ENCODE results near the gene EIF2AK3. TPM values are rescaled to one million over a fixed set of nuclear protein-coding genes. Genes with fewer than 3 reads are reported as not detected.
"Not testable (repeated sequence)": the region's sequence is repeated elsewhere in the genome, so short reads cannot be mapped to it uniquely, and the experiment has no call there.

Gene EIF2AK3
- total RNA-seq, 2 experiments from 2014 or later = 10.0 to 13.7 TPM

GRCh38 chr2:88657131-88657530 lies 29.9 kb upstream of the EIF2AK3 start:
- Mint-ChIP-seq H3K4me1 (ENCODE audit: low read depth) (no peaks in the 10 kb centered on the region), H3K27ac (no peak overlapping the region), H3K36me3 (ENCODE audit: low read depth) (no peaks in the 10 kb centered on the region), H3K9me3 (no peaks in the 10 kb centered on the region), H3K4me3 (no peak overlapping the region), H3K27me3 (ENCODE audit: low read depth) (no peaks in the 10 kb centered on the region)
- no peak for DNase-seq
- CTCF ChIA-PET = interaction anchor here (0.7 to 1.2 kb wide), 4 partner anchors 9 to 64 kb away, joined by 3 to 6 read pairs (median 3); partner anchors contain the start of gene EIF2AK3
- intact Hi-C loops (cut with micrococcal nuclease) = no loop called here

DNA sequence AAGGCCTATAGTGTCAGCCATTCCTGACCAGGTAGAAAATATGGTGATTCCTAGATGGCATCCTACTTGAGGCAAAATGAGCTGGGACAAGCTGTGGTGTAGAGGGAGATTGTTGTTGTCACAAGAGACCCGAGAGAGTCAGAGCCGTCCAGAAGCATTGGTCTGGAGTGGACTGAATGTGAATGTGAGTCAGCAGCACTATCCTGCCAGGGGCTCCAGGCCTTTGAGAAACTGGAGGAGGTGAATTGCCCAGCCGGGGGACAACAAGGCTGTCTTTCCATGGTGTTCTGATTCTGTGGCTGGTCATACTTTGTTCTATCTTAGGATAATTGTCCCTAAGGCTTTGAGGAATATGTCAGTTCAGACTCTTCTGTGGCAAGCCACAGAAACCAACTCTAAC lies 29.4 kb upstream of the EIF2AK3 start:
- intact Hi-C loops (cut with micrococcal nuclease) = no loop called here
- no peaks in the 10 kb centered on the region for H3K36me3 Mint-ChIP-seq (ENCODE audit: low read depth)

DNA sequence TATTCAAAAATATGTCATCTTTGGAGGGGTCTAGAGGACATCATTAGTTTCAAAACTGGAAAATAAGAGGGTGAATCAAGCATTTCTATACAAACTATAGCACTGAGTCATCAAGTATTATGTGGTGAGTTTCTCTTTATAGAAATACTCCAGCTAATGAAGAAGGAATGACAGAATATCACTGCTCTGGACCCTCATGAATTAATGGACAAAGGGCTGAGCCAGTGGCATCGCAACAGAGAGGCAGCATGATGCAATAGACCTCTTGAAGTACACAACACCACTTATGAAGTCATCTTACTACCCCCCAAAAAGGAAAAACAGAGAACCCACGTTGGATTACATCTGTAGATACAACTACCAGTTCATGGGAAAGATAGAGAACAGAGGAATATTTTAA lies 27.4 kb upstream of the EIF2AK3 start:
- H3K27me3 Mint-ChIP-seq (ENCODE audit: low read depth) = no peaks in the 10 kb centered on the region
- H3K36me3 Mint-ChIP-seq (ENCODE audit: low read depth) = no peaks in the 10 kb centered on the region
- intact Hi-C loops (cut with micrococcal nuclease) = no loop called here
- H3K4me1 Mint-ChIP-seq (ENCODE audit: low read depth) = no peaks in the 10 kb centered on the region
- CTCF ChIA-PET = no interaction called here
- H3K9me3 Mint-ChIP-seq = no peaks in the 10 kb centered on the region
- H3K4me3 Mint-ChIP-seq = no peak overlapping the region
- H3K27ac Mint-ChIP-seq = no peak overlapping the region
- no peak for DNase-seq

More for the DNA sequence above, 29.4 kb upstream of the EIF2AK3 start:
- Mint-ChIP-seq H3K4me1 (ENCODE audit: low read depth) (no peaks in the 10 kb centered on the region), H3K9me3 (no peaks in the 10 kb centered on the region), H3K27me3 (ENCODE audit: low read depth) (no peaks in the 10 kb centered on the region), H3K4me3 (no peak overlapping the region), H3K27ac (no peak overlapping the region)
- DNase-seq = no peak
- CTCF ChIA-PET = interaction anchor here (0.7 to 1.2 kb wide), 3 partner anchors 13 to 63 kb away, joined by 3 to 6 read pairs (median 3); partner anchors contain the start of gene EIF2AK3

DNA sequence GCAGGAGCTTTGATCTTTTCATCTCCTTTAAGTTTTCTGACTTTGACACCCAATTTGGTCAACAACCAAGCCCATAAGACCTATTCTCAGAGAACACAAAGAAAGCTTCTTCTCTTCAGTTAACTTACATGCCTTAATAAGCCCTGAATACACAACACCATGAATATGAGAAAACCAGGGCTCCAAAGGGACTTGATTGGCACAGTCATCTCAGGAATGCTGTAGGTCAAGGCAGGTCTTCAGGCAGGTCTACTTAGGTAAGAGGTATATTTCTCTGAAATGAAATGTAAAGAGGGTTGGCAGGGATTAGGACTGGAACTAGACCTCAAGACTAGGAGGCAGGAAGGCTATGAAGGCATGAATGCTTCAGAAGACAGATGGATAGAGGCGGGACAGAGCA lies 24.4 kb upstream of the EIF2AK3 start:
- H3K9me3 Mint-ChIP-seq = no peaks in the 10 kb centered on the region
- intact Hi-C loops (cut with micrococcal nuclease) = no loop called here
- H3K4me1 Mint-ChIP-seq (ENCODE audit: low read depth) = no peaks in the 10 kb centered on the region
- no peaks in the 10 kb centered on the region for H3K27me3 Mint-ChIP-seq (ENCODE audit: low read depth)
- H3K4me3 Mint-ChIP-seq = no peak overlapping the region
- CTCF ChIA-PET = interaction anchor here (0.8 kb wide), 1 partner anchor 23 kb away, joined by 3 read pairs; no protein-coding TSS in a partner anchor
- H3K36me3 Mint-ChIP-seq (ENCODE audit: low read depth) = no peaks in the 10 kb centered on the region
- no peak for DNase-seq
- H3K27ac Mint-ChIP-seq = no peak overlapping the region

DNA sequence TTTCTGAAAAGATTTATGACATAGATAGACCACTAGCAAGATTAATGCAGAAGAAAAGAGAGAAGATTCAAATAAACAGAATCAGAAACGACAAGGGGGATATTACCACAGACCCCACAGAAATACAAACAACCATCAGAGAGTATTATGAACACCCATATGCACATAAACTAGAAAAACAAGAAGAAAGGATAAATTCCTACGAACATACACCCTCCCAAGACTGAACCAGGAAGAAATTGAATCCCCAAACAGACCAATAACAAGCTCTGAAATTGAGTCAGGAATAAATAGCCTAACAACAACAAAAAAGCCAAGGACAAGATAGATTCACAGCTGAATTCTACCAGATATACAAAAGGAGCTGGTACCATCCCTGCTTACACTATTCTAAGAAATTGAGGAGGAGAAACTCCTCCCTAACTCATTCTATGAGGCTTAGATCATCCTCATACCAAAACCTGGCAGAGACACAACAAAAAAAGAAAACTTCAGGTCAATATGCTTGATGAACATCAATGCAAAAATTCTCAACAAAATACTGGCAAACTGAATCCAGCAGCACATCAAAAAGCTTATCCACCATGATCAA lies 18.1 kb upstream of the EIF2AK3 start:
- CTCF ChIA-PET = interaction anchor here (1.2 kb wide), 1 partner anchor 26 kb away, joined by 6 read pairs; no protein-coding TSS in a partner anchor
- H3K4me3 Mint-ChIP-seq; H3K27me3 Mint-ChIP-seq (ENCODE audit: low read depth); H3K36me3 Mint-ChIP-seq (ENCODE audit: low read depth); H3K9me3 Mint-ChIP-seq; intact Hi-C loops (cut with micrococcal nuclease); H3K27ac Mint-ChIP-seq; DNase-seq: not testable (repeated sequence)
- H3K4me1 Mint-ChIP-seq (ENCODE audit: low read depth) = peaks cover 12% of the 10 kb centered on the region

GRCh38 chr2:88642278-88642677 lies 15.0 kb upstream of the EIF2AK3 start:
- intact Hi-C loops (cut with micrococcal nuclease) = no loop called here
- Mint-ChIP-seq H3K36me3 (ENCODE audit: low read depth) (no peaks in the 10 kb centered on the region), H3K27me3 (ENCODE audit: low read depth) (peaks cover 7% of the 10 kb centered on the region), H3K4me1 (ENCODE audit: low read depth) (peaks cover 29% of the 10 kb centered on the region), H3K9me3 (peaks cover 4% of the 10 kb centered on the region), H3K4me3 (no peak overlapping the region), H3K27ac (no peak overlapping the region)
- CTCF ChIA-PET = interaction anchor here (0.9 kb wide), 1 partner anchor 28 kb away, joined by 3 read pairs; no protein-coding TSS in a partner anchor
- DNase-seq = no peak

DNA sequence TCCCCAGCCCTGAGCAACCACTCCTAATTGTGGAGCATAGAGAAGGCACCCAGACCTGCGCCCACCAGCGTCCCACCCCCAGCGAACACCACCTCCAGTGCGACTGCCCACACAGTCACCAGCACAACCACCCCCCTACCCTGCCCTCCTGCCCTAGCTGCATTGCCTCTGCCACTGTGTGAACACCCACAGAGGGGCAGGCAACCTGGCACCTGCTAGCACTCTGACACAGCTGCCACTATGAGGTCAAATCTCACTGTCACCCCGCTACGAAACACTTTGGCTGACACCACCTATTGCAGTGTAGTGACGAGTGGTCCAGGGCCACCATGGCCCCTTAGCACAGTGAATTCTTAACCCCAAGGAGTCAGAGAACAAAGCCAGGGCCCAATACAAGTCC lies 14.1 kb upstream of the EIF2AK3 start:
- no peak overlapping the region for H3K4me3 Mint-ChIP-seq
- H3K27ac Mint-ChIP-seq = no peak overlapping the region
- DNase-seq = no peak
- intact Hi-C loops (cut with micrococcal nuclease) = no loop called here
- H3K4me1 Mint-ChIP-seq (ENCODE audit: low read depth) = peaks cover 29% of the 10 kb centered on the region
- peaks cover 8% of the 10 kb centered on the region for H3K27me3 Mint-ChIP-seq (ENCODE audit: low read depth)
- H3K9me3 Mint-ChIP-seq = peaks cover 4% of the 10 kb centered on the region
- H3K36me3 Mint-ChIP-seq (ENCODE audit: low read depth) = no peaks in the 10 kb centered on the region
- CTCF ChIA-PET = no interaction called here

GRCh38 chr2:88639865-88640264 lies 12.6 kb upstream of the EIF2AK3 start:
- H3K27ac Mint-ChIP-seq = no peak overlapping the region
- intact Hi-C loops (cut with micrococcal nuclease) = no loop called here
- H3K9me3 Mint-ChIP-seq = peaks cover 4% of the 10 kb centered on the region
- no peaks in the 10 kb centered on the region for H3K36me3 Mint-ChIP-seq (ENCODE audit: low read depth)
- CTCF ChIA-PET = interaction anchor here (0.6 to 1.3 kb wide), 3 partner anchors 8 to 32 kb away, joined by 3 read pairs; no protein-coding TSS in a partner anchor
- peaks cover 24% of the 10 kb centered on the region for H3K4me1 Mint-ChIP-seq (ENCODE audit: low read depth)
- no peak for DNase-seq
- no peak overlapping the region for H3K4me3 Mint-ChIP-seq
- peaks cover 3% of the 10 kb centered on the region for H3K27me3 Mint-ChIP-seq (ENCODE audit: low read depth)

DNA sequence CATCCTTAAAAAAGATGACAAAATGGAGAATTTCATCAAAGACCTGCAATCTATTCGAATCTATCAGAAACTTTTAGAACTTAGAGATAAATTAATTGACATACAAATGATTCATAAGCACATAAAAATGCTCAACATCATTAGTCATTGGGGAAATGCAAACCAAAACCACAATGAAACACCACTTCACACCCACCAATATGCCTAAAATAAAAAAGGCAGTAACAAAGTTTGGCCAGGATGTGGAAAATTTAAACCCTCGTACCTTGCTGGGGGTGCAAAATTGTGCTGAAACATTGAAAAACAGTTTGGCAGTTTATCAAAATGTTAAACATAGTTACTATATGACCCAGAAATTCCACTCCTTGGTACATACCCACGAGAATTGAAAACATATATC lies 11.5 kb upstream of the EIF2AK3 start:
- Mint-ChIP-seq H3K27me3 (ENCODE audit: low read depth) (peaks cover 3% of the 10 kb centered on the region), H3K4me1 (ENCODE audit: low read depth) (peaks cover 17% of the 10 kb centered on the region), H3K9me3 (peaks cover 4% of the 10 kb centered on the region), H3K36me3 (ENCODE audit: low read depth) (no peaks in the 10 kb centered on the region), H3K27ac (peak overlapping the region; percentile 24), H3K4me3 (no peak overlapping the region)
- intact Hi-C loops (cut with micrococcal nuclease) = loop anchor here (1.0 kb wide), 1 partner anchor 38 kb away; no protein-coding TSS in a partner anchor
- peak; percentile 37 for DNase-seq
- CTCF ChIA-PET = no interaction called here

DNA sequence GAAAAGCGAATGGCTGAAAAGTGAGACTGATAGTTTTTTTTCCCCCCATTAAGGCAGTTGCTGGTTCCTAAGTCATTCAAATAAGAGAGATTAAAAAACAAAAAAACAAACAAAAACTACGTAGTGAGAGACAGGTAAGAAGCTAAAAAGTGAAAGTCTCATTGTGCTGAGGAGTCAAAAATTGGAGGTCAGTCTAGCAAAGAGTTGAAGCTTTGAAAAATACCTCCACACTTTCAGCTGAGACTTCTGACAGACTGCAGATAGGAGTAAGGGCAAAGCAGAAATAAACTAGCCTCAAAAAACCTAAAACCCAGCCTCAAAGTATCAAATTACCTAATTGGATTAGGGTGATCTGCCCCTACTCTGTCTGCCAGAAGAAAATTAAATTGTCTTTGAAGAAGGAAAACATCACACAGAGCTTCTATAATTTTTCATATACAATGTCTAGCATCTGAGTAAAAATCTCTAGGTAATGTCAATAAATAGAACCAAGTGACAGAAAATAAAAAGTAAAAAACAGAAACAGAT lies 10.9 kb upstream of the EIF2AK3 start:
- no peak for DNase-seq
- intact Hi-C loops (cut with micrococcal nuclease) = loop anchor here (1.0 kb wide), 1 partner anchor 38 kb away; no protein-coding TSS in a partner anchor
- peaks cover 17% of the 10 kb centered on the region for H3K4me1 Mint-ChIP-seq (ENCODE audit: low read depth)
- no peak overlapping the region for H3K27ac Mint-ChIP-seq
- H3K36me3 Mint-ChIP-seq (ENCODE audit: low read depth) = no peaks in the 10 kb centered on the region
- CTCF ChIA-PET = no interaction called here
- H3K9me3 Mint-ChIP-seq = peaks cover 4% of the 10 kb centered on the region
- peaks cover 3% of the 10 kb centered on the region for H3K27me3 Mint-ChIP-seq (ENCODE audit: low read depth)
- H3K4me3 Mint-ChIP-seq = no peak overlapping the region

DNA sequence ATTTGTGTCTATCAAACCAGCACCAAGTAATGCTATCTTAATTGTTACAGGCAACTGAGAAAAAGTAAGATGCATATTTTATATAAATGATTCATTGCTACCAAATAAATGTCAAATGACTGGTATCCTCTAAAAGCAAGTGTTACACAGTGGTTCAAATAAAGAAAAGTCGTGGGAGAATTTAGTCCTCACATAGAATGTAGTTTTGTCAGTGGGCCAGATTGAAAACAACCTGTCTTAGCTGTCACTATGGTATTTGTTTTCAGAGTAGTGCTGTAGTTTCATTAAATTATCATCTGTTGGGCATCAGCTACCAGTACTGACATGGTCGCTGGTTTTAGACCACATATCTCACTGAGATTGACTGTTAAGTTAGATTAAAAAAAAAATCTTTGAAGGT lies 10.2 kb upstream of the EIF2AK3 start:
- no peaks in the 10 kb centered on the region for H3K36me3 Mint-ChIP-seq (ENCODE audit: low read depth)
- no peak overlapping the region for H3K27ac Mint-ChIP-seq
- H3K27me3 Mint-ChIP-seq (ENCODE audit: low read depth) = peaks cover 3% of the 10 kb centered on the region
- no peak for DNase-seq
- peaks cover 17% of the 10 kb centered on the region for H3K4me1 Mint-ChIP-seq (ENCODE audit: low read depth)
- intact Hi-C loops (cut with micrococcal nuclease) = no loop called here
- CTCF ChIA-PET = no interaction called here
- peaks cover 4% of the 10 kb centered on the region for H3K9me3 Mint-ChIP-seq
- H3K4me3 Mint-ChIP-seq = no peak overlapping the region

DNA sequence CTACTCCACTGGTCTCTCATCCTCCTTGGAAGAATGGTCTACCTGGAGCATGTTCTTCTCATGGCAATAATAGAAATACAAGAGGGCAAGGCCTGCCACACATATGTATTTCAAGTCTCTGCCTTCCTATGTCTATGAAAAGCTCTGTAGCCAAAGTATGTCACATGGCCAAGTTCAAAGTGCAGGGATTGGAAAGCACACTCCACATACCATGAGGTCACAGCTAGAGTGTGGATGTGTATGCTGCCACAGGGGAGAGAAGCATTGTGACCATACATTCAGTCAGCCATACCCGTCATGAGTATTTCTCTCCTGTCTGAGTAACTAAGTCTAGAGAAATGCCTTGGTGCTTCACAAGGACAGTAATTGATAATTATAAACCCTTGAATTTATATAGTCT lies 8.8 kb upstream of the EIF2AK3 start:
- no peak for DNase-seq
- no peak overlapping the region for H3K27ac Mint-ChIP-seq
- H3K4me3 Mint-ChIP-seq = no peak overlapping the region
- intact Hi-C loops (cut with micrococcal nuclease) = no loop called here
- peaks cover 2% of the 10 kb centered on the region for H3K27me3 Mint-ChIP-seq (ENCODE audit: low read depth)
- H3K4me1 Mint-ChIP-seq (ENCODE audit: low read depth) = peaks cover 17% of the 10 kb centered on the region
- H3K9me3 Mint-ChIP-seq = peaks cover 4% of the 10 kb centered on the region
- H3K36me3 Mint-ChIP-seq (ENCODE audit: low read depth) = no peaks in the 10 kb centered on the region
- CTCF ChIA-PET = no interaction called here

DNA sequence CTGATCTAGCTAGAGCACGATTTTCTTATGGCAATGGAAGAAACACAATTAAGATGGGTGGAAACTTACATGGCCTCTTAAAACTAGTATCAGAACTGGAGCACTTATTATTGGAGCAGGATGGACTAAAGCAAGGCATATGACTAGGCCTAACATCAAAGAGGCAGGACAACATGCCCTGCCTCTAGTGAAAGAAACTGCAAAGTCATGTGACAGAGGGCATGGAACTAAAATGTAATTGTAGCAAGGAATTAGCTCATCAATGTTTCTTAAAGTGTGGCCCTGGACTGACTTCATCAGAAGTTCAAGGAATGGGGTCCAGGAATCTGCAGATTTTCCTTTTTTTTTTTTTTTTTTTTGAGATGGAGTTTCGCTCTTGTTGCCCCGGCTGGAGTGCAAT lies 5.3 kb upstream of the EIF2AK3 start:
- intact Hi-C loops (cut with micrococcal nuclease) = no loop called here
- peaks cover 1% of the 10 kb centered on the region for H3K27me3 Mint-ChIP-seq (ENCODE audit: low read depth)
- DNase-seq = no peak
- no peak overlapping the region for H3K27ac Mint-ChIP-seq
- H3K4me1 Mint-ChIP-seq (ENCODE audit: low read depth) = peaks cover 10% of the 10 kb centered on the region
- CTCF ChIA-PET = interaction anchor here (0.6 to 1.1 kb wide), 2 partner anchors 37 to 87 kb away, joined by 3 to 9 read pairs; no protein-coding TSS in a partner anchor
- H3K36me3 Mint-ChIP-seq (ENCODE audit: low read depth) = no peaks in the 10 kb centered on the region
- H3K9me3 Mint-ChIP-seq = no peaks in the 10 kb centered on the region
- H3K4me3 Mint-ChIP-seq = no peak overlapping the region

Data from activated naive CD4-positive, alpha-beta T cell treated with anti-CD3 and anti-CD28 coated beads for 36 hours (primary cell).